ENCODE data around the gene BPIFB3. TPM values are rescaled to one million over a fixed set of nuclear protein-coding genes. Genes with fewer than 3 reads are reported as not detected.

BPIFB3 gene
- total and polyA plus RNA-seq, 3 donors from 2014 or later, result 0.47 to 0.87 (median 0.74) TPM

GRCh38 chr20:33108661-33109060 lies 55.0 kb downstream of the BPIFB3 start:
- Histone ChIP-seq H3K4me1 (no peaks in the 10 kb centered on the region), H3K36me3 (ENCODE audit: low read depth, missing control alignments) (no peaks in the 10 kb centered on the region), H3K27ac (no peak overlapping the region), H3K9me3 (no peaks in the 10 kb centered on the region), H3K27me3 (no peaks in the 10 kb centered on the region), H3K4me3 (no peak overlapping the region)
- intact Hi-C loops (cut with DNase I; ENCODE audit: low total_unique reads), result no loop called here
- whole genome bisulfite sequencing, 2 donors, result 54 to 75% methylated on average over 2 of the region's 2 CpGs
- DNase-seq, result no peak
- TF ChIP-seq CTCF (IDR thresholded peaks at IDR 0.05) (no peak), POLR2A (IDR thresholded peaks at IDR 0.05) (no peak)

- intact Hi-C loops (cut with DNase I; ENCODE audit: low total_unique reads), result no loop called here
- Histone ChIP-seq H3K27me3 (no peaks in the 10 kb centered on the region), H3K27ac (no peak overlapping the region), H3K4me1 (no peaks in the 10 kb centered on the region), H3K9me3 (no peaks in the 10 kb centered on the region), H3K36me3 (ENCODE audit: low read depth, missing control alignments) (no peaks in the 10 kb centered on the region), H3K4me3 (no peak overlapping the region)
- 92 to 93% methylated on average over 8 of the region's 8 CpGs for WGBS, 2 donors
- no peak for DNase-seq
- TF ChIP-seq POLR2A (IDR thresholded peaks at IDR 0.05) (no peak), CTCF (IDR thresholded peaks at IDR 0.05) (no peak)
These were observed 56.6 kb downstream of the BPIFB3 start for GRCh38 chr20:33110147-33110825.

- H3K4me3 ChIP-seq, result no peak overlapping the region
- intact Hi-C loops (cut with DNase I; ENCODE audit: low total_unique reads), result no loop called here
- H3K9me3 ChIP-seq, result no peaks in the 10 kb centered on the region
- H3K27me3 ChIP-seq, result no peaks in the 10 kb centered on the region
- no peaks in the 10 kb centered on the region for H3K36me3 ChIP-seq (ENCODE audit: low read depth, missing control alignments)
- WGBS, 2 donors, result 87 to 95% methylated on average over 3 to 5 of the region's 5 CpGs
- no peaks in the 10 kb centered on the region for H3K4me1 ChIP-seq
- DNase-seq, result no peak
- H3K27ac ChIP-seq, result no peak overlapping the region
- no peak for TF ChIP-seq POLR2A (IDR thresholded peaks at IDR 0.05)
- no peak for TF ChIP-seq CTCF (IDR thresholded peaks at IDR 0.05)
These were observed 57.6 kb downstream of the BPIFB3 start for GRCh38 chr20:33111306-33111705.

GRCh38 chr20:33112547-33113386 lies 59.1 kb downstream of the BPIFB3 start:
- 81 to 84% methylated on average over 7 of the region's 7 CpGs for WGBS, 2 donors
- TF ChIP-seq CTCF (IDR thresholded peaks at IDR 0.05) (no peak), POLR2A (IDR thresholded peaks at IDR 0.05) (no peak)
- H3K27ac ChIP-seq, result no peak overlapping the region

More at GRCh38 chr20:33112547-33113386, 59.1 kb downstream of the BPIFB3 start:
- H3K27me3 ChIP-seq, result no peaks in the 10 kb centered on the region
- no peaks in the 10 kb centered on the region for H3K4me1 ChIP-seq
- intact Hi-C loops (cut with DNase I; ENCODE audit: low total_unique reads), result no loop called here
- DNase-seq, result no peak
- no peak overlapping the region for H3K4me3 ChIP-seq
- no peaks in the 10 kb centered on the region for H3K36me3 ChIP-seq (ENCODE audit: low read depth, missing control alignments)
- no peaks in the 10 kb centered on the region for H3K9me3 ChIP-seq
